PC-9 (cell line): ENCODE data around the gene CAB39L.

ENCODE experiments used
- EZH2 ChIP-seq: fragments of 200-600 bp; sonication (generic); IDR thresholded peaks from 2 replicates; pipeline ENCODE4 v1.8.0; 2017; ENCODE audit warnings: antibody characterized with exemption, low read depth
- TF ChIP-seq, protein P1 (sequence below): fragments of 200-600 bp; sonication (generic); conservative IDR thresholded peaks from 2 replicates; pipeline ENCODE4 v1.6.1; 2017; ENCODE audit warnings: mixed run types, antibody characterized with exemption, mild to moderate bottlenecking, moderate library complexity

DNA sequence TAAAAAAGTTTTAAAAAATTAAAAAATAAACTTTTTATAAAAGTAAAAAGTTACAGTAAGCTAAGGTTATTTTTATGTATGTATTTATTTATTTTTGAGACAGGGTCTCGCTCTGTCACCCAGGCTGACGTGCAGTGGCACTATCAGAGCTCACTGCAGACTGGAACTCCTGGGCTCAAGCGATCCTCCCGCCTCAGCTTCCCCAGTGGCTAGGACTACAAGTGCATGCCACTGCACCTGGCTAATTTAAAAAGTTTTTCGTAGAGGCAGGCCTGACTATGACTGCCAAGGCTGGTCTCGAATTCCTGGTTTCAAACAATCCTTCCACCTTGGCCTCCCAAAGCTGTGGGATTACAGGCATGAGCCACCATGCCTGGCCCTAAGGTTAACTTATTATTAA, 132.0 kb downstream of the CAB39L start:
- TF ChIP-seq, protein P1, sequence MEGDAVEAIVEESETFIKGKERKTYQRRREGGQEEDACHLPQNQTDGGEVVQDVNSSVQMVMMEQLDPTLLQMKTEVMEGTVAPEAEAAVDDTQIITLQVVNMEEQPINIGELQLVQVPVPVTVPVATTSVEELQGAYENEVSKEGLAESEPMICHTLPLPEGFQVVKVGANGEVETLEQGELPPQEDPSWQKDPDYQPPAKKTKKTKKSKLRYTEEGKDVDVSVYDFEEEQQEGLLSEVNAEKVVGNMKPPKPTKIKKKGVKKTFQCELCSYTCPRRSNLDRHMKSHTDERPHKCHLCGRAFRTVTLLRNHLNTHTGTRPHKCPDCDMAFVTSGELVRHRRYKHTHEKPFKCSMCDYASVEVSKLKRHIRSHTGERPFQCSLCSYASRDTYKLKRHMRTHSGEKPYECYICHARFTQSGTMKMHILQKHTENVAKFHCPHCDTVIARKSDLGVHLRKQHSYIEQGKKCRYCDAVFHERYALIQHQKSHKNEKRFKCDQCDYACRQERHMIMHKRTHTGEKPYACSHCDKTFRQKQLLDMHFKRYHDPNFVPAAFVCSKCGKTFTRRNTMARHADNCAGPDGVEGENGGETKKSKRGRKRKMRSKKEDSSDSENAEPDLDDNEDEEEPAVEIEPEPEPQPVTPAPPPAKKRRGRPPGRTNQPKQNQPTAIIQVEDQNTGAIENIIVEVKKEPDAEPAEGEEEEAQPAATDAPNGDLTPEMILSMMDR, result no peak
- TF ChIP-seq EZH2, result no peak
